Measurements from ENCODE around the gene RNF38. TPM values are rescaled to one million over a fixed set of nuclear protein-coding genes. Genes with fewer than 3 reads are reported as not detected.
"Not testable (repeated sequence)": the region's sequence is repeated elsewhere in the genome, so short reads cannot be mapped to it uniquely, and the experiment has no call there.

The RNF38 gene
- total RNA-seq, 2 experiments from 2014 or later, result 9.0 to 25.5 TPM

- no peaks in the 10 kb centered on the region for H3K36me3 ChIP-seq (ENCODE audit: insufficient read depth, low read length)
- H3K4me3 ChIP-seq (ENCODE audit: low read depth, low read length, poor library complexity, severe bottlenecking), result no peak overlapping the region
- intact Hi-C loops (cut with micrococcal nuclease; ENCODE audit: unreplicated experiment), result no loop called here
- no peak overlapping the region for H3K27ac ChIP-seq (ENCODE audit: low read depth, low read length, poor library complexity, severe bottlenecking)
- no peak overlapping the region for H2AFZ ChIP-seq (ENCODE audit: low read length)
- no peaks in the 10 kb centered on the region for H3K9me3 ChIP-seq (ENCODE audit: low read length)
- no peak overlapping the region for H3K4me2 ChIP-seq (ENCODE audit: low read length)
- TF ChIP-seq, protein P1, sequence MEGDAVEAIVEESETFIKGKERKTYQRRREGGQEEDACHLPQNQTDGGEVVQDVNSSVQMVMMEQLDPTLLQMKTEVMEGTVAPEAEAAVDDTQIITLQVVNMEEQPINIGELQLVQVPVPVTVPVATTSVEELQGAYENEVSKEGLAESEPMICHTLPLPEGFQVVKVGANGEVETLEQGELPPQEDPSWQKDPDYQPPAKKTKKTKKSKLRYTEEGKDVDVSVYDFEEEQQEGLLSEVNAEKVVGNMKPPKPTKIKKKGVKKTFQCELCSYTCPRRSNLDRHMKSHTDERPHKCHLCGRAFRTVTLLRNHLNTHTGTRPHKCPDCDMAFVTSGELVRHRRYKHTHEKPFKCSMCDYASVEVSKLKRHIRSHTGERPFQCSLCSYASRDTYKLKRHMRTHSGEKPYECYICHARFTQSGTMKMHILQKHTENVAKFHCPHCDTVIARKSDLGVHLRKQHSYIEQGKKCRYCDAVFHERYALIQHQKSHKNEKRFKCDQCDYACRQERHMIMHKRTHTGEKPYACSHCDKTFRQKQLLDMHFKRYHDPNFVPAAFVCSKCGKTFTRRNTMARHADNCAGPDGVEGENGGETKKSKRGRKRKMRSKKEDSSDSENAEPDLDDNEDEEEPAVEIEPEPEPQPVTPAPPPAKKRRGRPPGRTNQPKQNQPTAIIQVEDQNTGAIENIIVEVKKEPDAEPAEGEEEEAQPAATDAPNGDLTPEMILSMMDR (conservative IDR thresholded peaks at IDR 0.05; ENCODE audit: low read length), result no peak
- no peak for TF ChIP-seq EZH2phosphoT487 (IDR thresholded peaks at IDR 0.05; ENCODE audit: borderline replicate concordance, low read depth, low read length)
- POLR2A ChIA-PET, result no interaction called here
- BruUV-seq (replicated peaks), result no TSS peak
- DNase-seq (ENCODE audit: low spot score), result no peak
- no peaks in the 10 kb centered on the region for H4K20me1 ChIP-seq (ENCODE audit: insufficient read depth, low read length)
- no peaks in the 10 kb centered on the region for H3K79me2 ChIP-seq (ENCODE audit: insufficient read depth, low read depth, low read length)
- H3K9me2 ChIP-seq (ENCODE audit: insufficient read depth, low read length), result no peaks in the 10 kb centered on the region
- H3K4me1 ChIP-seq (ENCODE audit: insufficient read depth, low read length, poor library complexity, severe bottlenecking), result no peaks in the 10 kb centered on the region
- CTCF ChIA-PET (ENCODE audit: unreplicated experiment), result no interaction called here
Measured at GRCh38 chr9:36298566-36298965, 101.5 kb downstream of the RNF38 start.

GRCh38 chr9:36297798-36298197, 102.3 kb downstream of the RNF38 start:
- no peaks in the 10 kb centered on the region for H3K79me2 ChIP-seq (ENCODE audit: insufficient read depth, low read depth, low read length)
- intact Hi-C loops (cut with micrococcal nuclease; ENCODE audit: unreplicated experiment), result no loop called here
- H3K9me3 ChIP-seq (ENCODE audit: low read length), result no peaks in the 10 kb centered on the region
- no TSS peak for BruUV-seq (replicated peaks)
- H3K9me2 ChIP-seq (ENCODE audit: insufficient read depth, low read length), result no peaks in the 10 kb centered on the region
- no peak overlapping the region for H3K27ac ChIP-seq (ENCODE audit: low read depth, low read length, poor library complexity, severe bottlenecking)
- no peak for DNase-seq (ENCODE audit: low spot score)
- no peak for TF ChIP-seq EZH2phosphoT487 (IDR thresholded peaks at IDR 0.05; ENCODE audit: borderline replicate concordance, low read depth, low read length)
- TF ChIP-seq, protein P1 (conservative IDR thresholded peaks at IDR 0.05; ENCODE audit: low read length), result no peak
- no peaks in the 10 kb centered on the region for H4K20me1 ChIP-seq (ENCODE audit: insufficient read depth, low read length)
- no peaks in the 10 kb centered on the region for H3K4me1 ChIP-seq (ENCODE audit: insufficient read depth, low read length, poor library complexity, severe bottlenecking)
- POLR2A ChIA-PET, result no interaction called here
- CTCF ChIA-PET (ENCODE audit: unreplicated experiment), result no interaction called here
- no peak overlapping the region for H3K4me3 ChIP-seq (ENCODE audit: low read depth, low read length, poor library complexity, severe bottlenecking)
- H2AFZ ChIP-seq (ENCODE audit: low read length), result no peak overlapping the region
- H3K4me2 ChIP-seq (ENCODE audit: low read length), result no peak overlapping the region
- no peaks in the 10 kb centered on the region for H3K36me3 ChIP-seq (ENCODE audit: insufficient read depth, low read length)

DNA sequence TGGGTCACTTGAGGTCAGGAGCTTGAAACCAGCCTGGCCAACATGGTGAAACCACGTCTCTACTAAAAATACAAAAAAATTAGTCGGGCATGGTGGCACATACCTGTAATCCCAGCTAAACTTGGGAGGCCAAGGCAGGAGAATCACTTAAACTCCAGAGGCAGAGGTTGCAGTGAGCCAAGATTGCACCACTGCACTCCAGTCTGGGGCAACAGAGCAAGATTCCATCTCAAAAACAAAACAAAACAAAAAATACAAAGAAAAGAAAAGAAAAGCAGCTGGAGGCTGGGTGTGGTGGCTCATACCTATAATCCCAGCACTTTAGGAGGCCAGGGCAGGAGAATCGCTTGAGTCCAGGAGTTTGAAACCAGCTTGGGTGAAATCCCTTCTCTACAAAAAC, 105.1 kb downstream of the RNF38 start:
- H3K4me1 ChIP-seq (ENCODE audit: insufficient read depth, low read length, poor library complexity, severe bottlenecking); BruUV-seq (replicated peaks); H3K4me3 ChIP-seq (ENCODE audit: low read depth, low read length, poor library complexity, severe bottlenecking); CTCF ChIA-PET (ENCODE audit: unreplicated experiment); DNase-seq (ENCODE audit: low spot score); H3K36me3 ChIP-seq (ENCODE audit: insufficient read depth, low read length); H4K20me1 ChIP-seq (ENCODE audit: insufficient read depth, low read length); H3K9me3 ChIP-seq (ENCODE audit: low read length); H3K9me2 ChIP-seq (ENCODE audit: insufficient read depth, low read length); H3K27ac ChIP-seq (ENCODE audit: low read depth, low read length, poor library complexity, severe bottlenecking); POLR2A ChIA-PET; H3K79me2 ChIP-seq (ENCODE audit: insufficient read depth, low read depth, low read length); H2AFZ ChIP-seq (ENCODE audit: low read length); H3K4me2 ChIP-seq (ENCODE audit: low read length); intact Hi-C loops (cut with micrococcal nuclease; ENCODE audit: unreplicated experiment): not testable (repeated sequence)
